Trophoblast cell (in vitro differentiated cells and primary cell): Measurements from ENCODE around the gene CIITA.

Experiments
- DNase-seq, 2 donors: peaks; one replicate each; pipeline ENCODE4 v3.0.0-alpha.2; 2016
- H2AFZ ChIP-seq: 2 replicates; pipeline ENCODE4 v1.6.1; 2013; ENCODE audit warnings: low read length, moderate library complexity, mild to moderate bottlenecking; ENCODE audit not compliant: insufficient read depth, poor library complexity
- H2AK5ac ChIP-seq: 2 replicates; pipeline ENCODE4 v1.6.1; 2013; ENCODE audit warnings: mild to moderate bottlenecking, low read length
- H2BK120ac ChIP-seq: 2 replicates; pipeline ENCODE4 v1.6.1; 2013; ENCODE audit warnings: low read length, mild to moderate bottlenecking, moderate library complexity; ENCODE audit not compliant: insufficient read depth, poor library complexity
- H2BK12ac ChIP-seq: 2 replicates; pipeline ENCODE4 v1.6.1; 2013; ENCODE audit warnings: mild to moderate bottlenecking, low read length, moderate library complexity
- H2BK5ac ChIP-seq: 2 replicates; pipeline ENCODE4 v1.6.1; 2013; ENCODE audit warnings: low read length, low read depth, moderate library complexity, mild to moderate bottlenecking; ENCODE audit not compliant: poor library complexity
- H3K14ac ChIP-seq: 2 replicates; pipeline ENCODE4 v1.6.1; 2013; ENCODE audit warnings: mild to moderate bottlenecking, low read length
- H3K18ac ChIP-seq: 2 replicates; pipeline ENCODE4 v1.6.1; 2013; ENCODE audit warnings: mild to moderate bottlenecking, low read length
- H3K23ac ChIP-seq: 2 replicates; pipeline ENCODE4 v1.6.1; 2013; ENCODE audit warnings: low read length
- H3K27ac ChIP-seq: 2 replicates; pipeline ENCODE4 v1.5.1; 2013; ENCODE audit warnings: low read depth, mild to moderate bottlenecking, inconsistent platforms, low read length, moderate library complexity
- H3K27me3 ChIP-seq: 2 replicates; pipeline ENCODE4 v1.6.1; 2013; ENCODE audit warnings: inconsistent platforms, mild to moderate bottlenecking, low read length, moderate library complexity; ENCODE audit not compliant: insufficient read depth
- H3K36me3 ChIP-seq, 2 experiments: 1 replicate in 1 of 2; 2 replicates in 1 of 2; pipeline ENCODE4 v1.6.1; 2013; ENCODE audit warnings: low read length in 2 of 2, mild to moderate bottlenecking in 2 of 2, moderate library complexity in 1 of 2; ENCODE audit not compliant: insufficient read depth in 2 of 2, control insufficient read depth in 1 of 2
- H3K4ac ChIP-seq: 2 replicates; pipeline ENCODE4 v1.6.1; 2013; ENCODE audit warnings: low read depth, mild to moderate bottlenecking, low read length, moderate library complexity
- H3K4me1 ChIP-seq, 2 experiments: 1 replicate in 1 of 2; 2 replicates in 1 of 2; pipeline ENCODE4 v1.6.1; 2013; ENCODE audit warnings: low read length in 2 of 2, mild to moderate bottlenecking in 2 of 2, moderate library complexity in 1 of 2; ENCODE audit not compliant: insufficient read depth in 2 of 2, control insufficient read depth in 1 of 2
- H3K4me2 ChIP-seq: 2 replicates; pipeline ENCODE4 v1.6.1; 2013; ENCODE audit warnings: inconsistent platforms, mild to moderate bottlenecking, low read length, moderate library complexity
- H3K4me3 ChIP-seq: 2 replicates; pipeline ENCODE4 v1.5.1; 2013; ENCODE audit warnings: mild to moderate bottlenecking, low read depth, low read length, inconsistent platforms
- H3K79me1 ChIP-seq: one replicate; pipeline ENCODE4 v1.6.1; 2013; ENCODE audit warnings: low read length
- H3K79me2 ChIP-seq: 2 replicates; pipeline ENCODE4 v1.6.1; 2013; ENCODE audit warnings: low read length, mild to moderate bottlenecking; ENCODE audit not compliant: control insufficient read depth, insufficient read depth, poor library complexity
- H3K9ac ChIP-seq: 2 replicates; pipeline ENCODE4 v1.6.1; 2013; ENCODE audit warnings: mild to moderate bottlenecking, low read length
- H3K9me3 ChIP-seq: 2 replicates; pipeline ENCODE4 v1.6.1; 2013; ENCODE audit warnings: low read depth, mild to moderate bottlenecking, control low read depth, inconsistent platforms, low read length; ENCODE audit not compliant: insufficient read depth
- H4K12ac ChIP-seq: 2 replicates; pipeline ENCODE4 v1.6.1; 2013; ENCODE audit warnings: low read depth, mild to moderate bottlenecking, low read length, moderate library complexity
- H4K8ac ChIP-seq: 2 replicates; pipeline ENCODE4 v1.6.1; 2013; ENCODE audit warnings: low read depth, mild to moderate bottlenecking, low read length, moderate library complexity
- H4K91ac ChIP-seq: one replicate; pipeline ENCODE4 v1.6.1; 2013; ENCODE audit warnings: low read depth, mild to moderate bottlenecking, low read length, moderate library complexity
- WGBS: extraction: QIAGEN DNeasy Blood & Tissue Kit; methylation state at CpG from one replicate; pipeline ENCODE4 v1.1.7; 2013; ENCODE audit warnings: missing lambda C conversion rate; ENCODE audit not compliant: insufficient read length, insufficient coverage; ENCODE audit errors: extremely low coverage; 5-methylcytosine and 5-hydroxymethylcytosine counted together

CIITA gene

DNA sequence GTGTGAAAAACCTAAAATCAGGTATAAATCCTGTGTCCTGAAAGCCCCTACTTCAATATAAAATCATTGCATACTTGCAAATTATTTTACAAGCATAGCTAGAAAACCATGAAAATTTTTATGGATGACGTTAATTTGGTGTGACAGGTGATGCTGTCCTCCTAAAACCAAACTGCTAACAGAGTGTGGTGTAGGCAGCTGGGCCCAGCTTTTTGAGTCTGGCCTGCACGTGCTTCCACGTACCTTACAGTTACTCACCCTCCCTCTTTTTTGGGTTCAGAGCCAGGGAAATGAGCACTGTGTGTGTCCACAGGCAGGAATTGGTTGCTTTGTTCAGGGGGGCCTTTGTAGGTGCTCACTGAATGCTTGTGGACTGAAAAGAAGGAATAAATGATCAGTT, 103.8 kb downstream of the CIITA start:
- H2AFZ ChIP-seq = no peak overlapping the region
- H3K4me2 ChIP-seq = no peak overlapping the region
- H4K12ac ChIP-seq = no peak overlapping the region
- H3K36me3 ChIP-seq = peaks cover 7 to 8% of the 10 kb centered on the region in 2 experiments
- H2BK120ac ChIP-seq = no peak overlapping the region
- H3K9me3 ChIP-seq = no peaks in the 10 kb centered on the region
- H3K4me1 ChIP-seq = peaks cover 21 to 33% of the 10 kb centered on the region in 2 experiments
- no peak overlapping the region for H3K18ac ChIP-seq
- no peaks in the 10 kb centered on the region for H3K79me2 ChIP-seq
- no peak overlapping the region for H3K14ac ChIP-seq
- H3K27me3 ChIP-seq = no peaks in the 10 kb centered on the region
- H3K23ac ChIP-seq = no peak overlapping the region
- DNase-seq = no peak
- WGBS = no CpG with 5 or more reads among the region's 3 CpGs
- H3K9ac ChIP-seq = no peak overlapping the region
- no peak overlapping the region for H2BK5ac ChIP-seq
- no peak overlapping the region for H2AK5ac ChIP-seq
- no peak overlapping the region for H4K91ac ChIP-seq
- H3K4ac ChIP-seq = no peak overlapping the region
- no peak overlapping the region for H2BK12ac ChIP-seq
- H4K8ac ChIP-seq = no peak overlapping the region
- no peak overlapping the region for H3K4me3 ChIP-seq
- H3K79me1 ChIP-seq = peaks cover 5% of the 10 kb centered on the region
- no peak overlapping the region for H3K27ac ChIP-seq

DNA sequence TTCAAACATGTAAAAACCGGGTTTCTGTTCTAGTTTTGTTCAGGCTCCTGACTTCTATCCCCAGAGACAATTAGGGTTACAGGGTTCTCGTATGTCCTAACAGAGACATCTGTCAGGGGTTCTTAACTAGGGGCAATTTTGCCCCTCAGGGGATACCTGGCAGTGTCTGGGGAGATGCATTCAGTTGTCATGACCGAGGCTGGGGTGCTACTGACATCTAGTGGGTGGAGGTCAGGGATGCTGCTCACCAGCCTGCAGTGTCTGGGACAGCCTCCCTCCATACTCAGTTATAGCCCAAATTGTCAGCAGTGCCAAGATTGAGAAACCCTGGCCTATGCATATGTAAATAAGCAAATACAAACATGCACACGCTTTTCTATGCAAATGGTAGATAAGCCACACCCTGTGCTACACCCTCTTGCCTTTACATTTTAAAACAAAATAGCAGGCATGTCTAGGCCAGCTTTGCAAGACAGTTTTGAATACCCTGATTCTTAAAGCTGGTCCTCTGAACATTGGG, 104.8 kb downstream of the CIITA start:
- Histone ChIP-seq H3K4me2 (no peak overlapping the region), H3K4ac (no peak overlapping the region), H3K79me1 (peaks cover 5% of the 10 kb centered on the region), H4K91ac (no peak overlapping the region), H2BK12ac (no peak overlapping the region), H3K4me1 (peaks cover 20 to 29% of the 10 kb centered on the region in 2 experiments), H3K4me3 (no peak overlapping the region), H3K14ac (no peak overlapping the region), H3K18ac (no peak overlapping the region), H3K23ac (no peak overlapping the region), H2AFZ (no peak overlapping the region), H3K79me2 (no peaks in the 10 kb centered on the region), H3K27me3 (no peaks in the 10 kb centered on the region), H3K27ac (no peak overlapping the region), H4K12ac (no peak overlapping the region), H4K8ac (no peak overlapping the region), H3K36me3 (peaks cover 7 to 8% of the 10 kb centered on the region in 2 experiments), H2BK120ac (no peak overlapping the region), H3K9ac (no peak overlapping the region), H2BK5ac (no peak overlapping the region), H3K9me3 (no peaks in the 10 kb centered on the region), H2AK5ac (no peak overlapping the region)
- no CpG with 5 or more reads among the region's 4 CpGs for WGBS
- DNase-seq = no peak

DNA sequence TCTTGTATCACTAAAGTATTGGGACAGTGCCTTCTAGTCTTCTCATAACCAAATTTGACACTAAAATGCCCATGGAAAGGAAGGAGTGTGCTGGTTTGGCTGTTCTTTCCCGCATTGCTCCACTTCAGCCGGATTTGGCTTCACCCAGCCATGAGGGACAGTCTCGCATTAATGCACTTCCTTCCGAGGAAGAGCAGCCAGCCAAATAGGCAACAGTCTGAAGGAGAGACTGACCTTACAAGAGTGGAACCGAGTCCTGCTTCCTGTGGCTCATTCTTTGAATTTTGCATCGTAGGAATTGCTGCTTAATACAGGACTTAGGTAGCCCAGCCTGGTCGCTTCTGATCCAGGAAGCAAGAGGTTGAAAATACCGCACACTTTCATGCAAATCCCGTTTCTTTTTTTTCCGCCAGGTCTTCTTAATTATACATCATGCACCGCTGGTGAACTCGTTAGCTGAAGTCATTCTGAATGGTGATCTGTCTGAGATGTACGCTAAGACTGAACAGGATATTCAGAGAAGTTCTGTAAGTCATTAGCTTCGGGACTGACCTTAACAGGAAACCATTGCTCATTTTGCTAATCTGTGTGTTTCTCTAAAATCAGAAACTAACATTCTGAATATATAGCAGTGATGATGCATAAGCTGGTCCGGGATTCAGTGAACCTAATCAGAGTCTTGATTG, 105.6 kb downstream of the CIITA start:
- Histone ChIP-seq H3K23ac (no peak overlapping the region), H3K4me2 (no peak overlapping the region), H2AK5ac (no peak overlapping the region), H4K8ac (no peak overlapping the region), H4K91ac (no peak overlapping the region), H3K79me1 (no peaks in the 10 kb centered on the region), H3K4ac (no peak overlapping the region), H2AFZ (no peak overlapping the region), H3K4me1 (peaks cover 12 to 23% of the 10 kb centered on the region in 2 experiments), H2BK5ac (no peak overlapping the region), H3K27me3 (no peaks in the 10 kb centered on the region), H3K9ac (no peak overlapping the region), H3K14ac (no peak overlapping the region), H3K9me3 (no peaks in the 10 kb centered on the region), H4K12ac (no peak overlapping the region), H3K4me3 (no peak overlapping the region), H3K27ac (no peak overlapping the region), H2BK120ac (no peak overlapping the region), H3K18ac (no peak overlapping the region), H2BK12ac (no peak overlapping the region), H3K36me3 (peaks cover 7 to 8% of the 10 kb centered on the region in 2 experiments), H3K79me2 (no peaks in the 10 kb centered on the region)
- WGBS = no CpG with 5 or more reads among the region's 15 CpGs
- no peak for DNase-seq

DNA sequence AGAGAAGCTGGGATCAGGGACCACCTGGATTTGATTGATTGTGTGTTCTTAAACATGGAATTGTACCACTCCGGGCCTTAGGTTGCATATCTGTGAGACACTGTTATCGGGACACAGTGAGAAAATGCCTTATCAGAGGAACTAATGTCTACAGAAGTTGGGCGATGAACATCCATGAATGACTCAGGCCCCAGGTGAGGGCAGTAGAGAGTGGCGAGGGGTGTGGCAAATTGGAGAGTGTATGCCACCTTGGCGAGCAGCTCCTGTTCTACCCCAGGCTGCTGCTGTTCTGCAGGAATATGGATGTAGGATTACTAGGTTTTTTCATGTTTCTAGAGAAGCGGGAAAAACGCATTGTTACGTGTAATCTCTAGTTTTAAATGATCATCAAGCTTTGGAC, 106.2 kb downstream of the CIITA start:
- H3K18ac ChIP-seq = no peak overlapping the region
- no peak overlapping the region for H3K4me2 ChIP-seq
- H4K91ac ChIP-seq = no peak overlapping the region
- H4K8ac ChIP-seq = no peak overlapping the region
- H2BK12ac ChIP-seq = no peak overlapping the region
- H3K79me1 ChIP-seq = no peaks in the 10 kb centered on the region
- H3K36me3 ChIP-seq = peaks cover 7 to 8% of the 10 kb centered on the region in 2 experiments
- WGBS = no CpG with 5 or more reads among the region's 8 CpGs
- no peak overlapping the region for H4K12ac ChIP-seq
- H3K4me1 ChIP-seq = peaks cover 7 to 19% of the 10 kb centered on the region in 2 experiments
- H2BK5ac ChIP-seq = no peak overlapping the region
- H3K4ac ChIP-seq = no peak overlapping the region
- no peaks in the 10 kb centered on the region for H3K79me2 ChIP-seq
- H2BK120ac ChIP-seq = no peak overlapping the region
- H3K27ac ChIP-seq = no peak overlapping the region
- no peak overlapping the region for H3K9ac ChIP-seq
- no peak overlapping the region for H3K14ac ChIP-seq
- no peaks in the 10 kb centered on the region for H3K9me3 ChIP-seq
- H2AK5ac ChIP-seq = no peak overlapping the region
- H3K23ac ChIP-seq = no peak overlapping the region
- H3K27me3 ChIP-seq = no peaks in the 10 kb centered on the region
- DNase-seq = no peak
- H3K4me3 ChIP-seq = no peak overlapping the region
- no peak overlapping the region for H2AFZ ChIP-seq
